Lower leg skin (tissue), 4 donors: ENCODE data around the gene TTC21A. TPM values are rescaled to one million over a fixed set of nuclear protein-coding genes. Genes with fewer than 3 reads are reported as not detected.

Source experiments
- DNase-seq, 2 donors: peaks; one replicate each; pipeline ENCODE4 v3.0.0-alpha.2; 2019; ENCODE audit warnings: low spot score in 2 of 2
- H3K4me3 ChIP-seq: fragments of 200-600 bp; sonication (generic); 2 replicates; pipeline ENCODE4 v1.5.1; 2017; ENCODE audit warnings: mild to moderate bottlenecking, low read depth; ENCODE audit not compliant: poor library complexity, severe bottlenecking
- CTCF ChIP-seq, 3 donors: fragments of 450-650 bp; IDR thresholded peaks; one replicate each; pipeline ENCODE4 v1.5.1; 2016; ENCODE audit warnings: antibody characterized with exemption in 3 of 3, mild to moderate bottlenecking in 3 of 3, moderate library complexity in 2 of 3
- POLR2A ChIP-seq, 2 donors: fragments of 450-650 bp; IDR thresholded peaks; one replicate each; pipeline ENCODE4 v1.6.1; 2016 to 2017; ENCODE audit warnings: antibody characterized with exemption in 2 of 2, mild to moderate bottlenecking in 1 of 2, moderate library complexity in 1 of 2
- WGBS, 2 donors: methylation state at CpG; one replicate each; pipeline ENCODE4 v1.1.5; 2018; 5-methylcytosine and 5-hydroxymethylcytosine counted together
- intact Hi-C: fragments of 100-400 bp; cut with DNase I; formaldehyde crosslinking; loops from one replicate; pipeline ENCODE4 v1.15.0; 2023; ENCODE audit warnings: low total_unique reads
- total RNA-seq, 4 donors: library from RNA; depleted of rRNA; stranded (reverse); fragments of >200 nt; gene quantifications; one replicate each; pipeline ENCODE4 v1.1.0, GENCODE V29; 2016

The TTC21A gene
- total RNA-seq, 4 donors from 2014 or later: 2.7 to 5.6 (median 4.9) TPM

DNA sequence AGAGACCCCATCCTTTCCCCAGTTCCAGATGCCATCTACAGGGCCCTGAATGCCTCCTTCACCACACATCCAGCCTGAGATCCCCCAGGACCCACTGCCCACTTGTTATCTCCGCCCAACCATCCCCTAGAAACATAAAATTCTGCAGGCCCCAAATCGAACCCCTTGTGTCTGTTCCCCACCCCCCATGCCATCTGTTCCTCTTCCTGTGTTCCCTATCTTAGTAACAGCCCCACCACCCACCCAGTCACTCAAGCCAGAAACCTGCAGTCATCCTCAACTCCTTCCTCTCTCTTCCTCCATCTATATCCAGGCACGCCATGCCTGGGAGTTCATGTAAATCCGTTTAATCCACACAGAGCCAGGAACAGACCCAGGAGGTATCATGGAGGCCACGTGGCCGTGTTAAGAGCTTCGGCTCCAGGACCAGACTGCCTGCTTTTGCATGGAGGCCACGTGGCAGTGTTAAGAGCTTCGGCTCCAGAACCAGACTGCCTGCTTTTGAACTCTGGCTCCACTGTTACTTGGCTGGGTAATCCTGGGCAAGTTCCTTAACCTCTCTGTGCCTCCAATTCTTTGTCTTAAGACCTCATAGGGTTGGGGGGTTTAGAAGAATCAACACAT lies 41.1 kb downstream of the TTC21A start:
- intact Hi-C loops: no loop called here
- WGBS, 2 donors: 34 to 50% methylated on average over 8 to 9 of the region's 9 CpGs
- H3K4me3 ChIP-seq: no peak overlapping the region
- peak in 1 of 2 donors; percentile 82 for DNase-seq
- TF ChIP-seq POLR2A (IDR thresholded peaks at IDR 0.05) (no peak), CTCF (IDR thresholded peaks at IDR 0.05) (no peak)

DNA sequence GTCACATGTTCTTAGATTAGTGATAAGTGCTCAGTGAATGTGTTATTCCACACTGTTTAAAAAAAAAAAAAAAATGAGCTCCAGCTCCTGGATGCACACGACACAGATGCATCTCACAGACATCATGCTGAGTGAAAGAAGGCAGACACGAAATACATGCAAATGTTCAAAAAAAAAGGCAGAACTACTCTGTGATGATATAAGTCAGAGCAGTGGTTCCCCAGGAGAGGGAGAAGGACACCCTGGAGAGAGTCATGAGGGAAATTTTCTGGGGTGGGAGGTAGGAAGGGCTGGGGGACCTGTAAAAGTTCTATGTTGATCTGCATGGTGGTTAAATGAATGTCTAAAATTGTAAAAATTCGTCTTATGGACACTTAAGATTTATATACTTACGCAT lies 41.6 kb downstream of the TTC21A start:
- DNase-seq: peak in 1 of 2 donors; percentile 14
- no peak overlapping the region for H3K4me3 ChIP-seq
- 42 to 47% methylated on average over 4 of the region's 4 CpGs for WGBS, 2 donors
- intact Hi-C loops: no loop called here
- no peak for TF ChIP-seq CTCF (IDR thresholded peaks at IDR 0.05)
- TF ChIP-seq POLR2A (IDR thresholded peaks at IDR 0.05): no peak

DNA sequence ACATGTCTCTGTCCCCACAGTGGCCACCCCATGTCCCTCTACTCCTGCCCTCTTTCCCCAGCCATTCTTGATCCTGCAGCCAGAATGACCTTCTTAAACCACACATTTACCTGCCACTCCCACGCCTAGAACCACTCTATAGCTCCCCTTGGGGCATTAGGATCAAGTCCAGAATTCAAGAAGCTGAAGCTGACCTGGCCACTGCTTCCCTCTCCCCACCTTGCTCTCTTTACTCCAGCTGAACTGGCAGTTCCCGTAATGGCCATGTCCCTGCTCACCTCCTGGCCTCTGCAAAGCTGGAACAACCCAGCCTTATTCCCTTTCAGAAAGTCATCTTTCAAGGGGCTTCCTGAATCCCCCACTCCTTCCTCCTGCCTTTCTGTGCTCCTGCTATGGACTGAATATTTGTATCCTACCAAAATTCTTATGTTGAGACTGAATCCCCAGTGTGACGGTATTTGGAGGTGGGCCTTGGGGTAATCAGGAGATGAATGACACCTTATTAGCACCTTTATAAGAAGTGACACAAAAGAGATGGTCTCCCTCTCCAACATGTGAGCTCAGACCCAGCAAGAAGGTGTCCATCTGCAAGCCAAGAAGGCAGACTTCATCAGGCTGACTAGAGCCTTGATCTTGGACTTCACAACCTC lies 42.1 kb downstream of the TTC21A start:
- 77 to 79% methylated on average over 3 of the region's 3 CpGs for WGBS, 2 donors
- TF ChIP-seq CTCF (IDR thresholded peaks at IDR 0.05) (no peak), POLR2A (IDR thresholded peaks at IDR 0.05) (no peak)
- DNase-seq: peak in 1 of 2 donors; percentile 43
- intact Hi-C loops: no loop called here
- H3K4me3 ChIP-seq: no peak overlapping the region

DNA sequence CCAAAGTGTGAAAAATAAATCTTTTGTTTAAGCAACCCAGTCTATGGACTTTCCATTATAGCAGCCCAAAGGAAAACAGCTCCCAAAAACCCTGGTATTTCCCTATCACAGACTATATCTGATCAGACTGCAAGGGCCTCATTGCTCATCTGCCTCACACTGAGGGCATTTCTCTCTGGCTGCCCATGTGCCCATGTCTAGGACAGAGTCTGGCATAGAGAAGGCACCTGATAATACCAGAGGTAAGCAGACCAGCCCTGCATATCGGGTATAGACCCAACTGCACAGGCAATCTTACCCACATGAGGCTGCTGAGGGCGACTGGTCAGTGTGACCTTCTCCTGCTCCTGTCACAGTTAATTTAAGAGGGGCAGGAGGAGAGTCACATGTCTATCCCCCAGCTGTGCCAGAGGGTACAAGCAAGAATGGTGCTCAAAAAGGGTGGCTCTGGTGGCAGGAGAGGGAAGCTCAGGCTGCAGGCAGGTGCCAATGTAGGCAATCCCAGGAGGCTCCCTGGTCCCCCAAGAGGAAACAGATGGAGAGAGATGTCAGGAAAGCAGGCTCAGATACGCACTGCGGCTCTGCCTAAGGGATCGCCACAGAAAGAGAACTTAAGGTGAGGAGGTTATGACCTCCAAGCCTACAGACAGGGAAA lies 42.8 kb downstream of the TTC21A start:
- intact Hi-C loops: no loop called here
- peak in 1 of 2 donors; percentile 83 for DNase-seq

More for the DNA sequence above, 42.8 kb downstream of the TTC21A start:
- WGBS, 2 donors: 41 to 57% methylated on average over 5 of the region's 5 CpGs
- TF ChIP-seq POLR2A (IDR thresholded peaks at IDR 0.05) (no peak), CTCF (IDR thresholded peaks at IDR 0.05) (no peak)
- H3K4me3 ChIP-seq: no peak overlapping the region
